T-helper 17 cell (primary cell): Measurements from ENCODE around the gene CDKN2B-AS1. TPM values are rescaled to one million over a fixed set of nuclear protein-coding genes. Genes with fewer than 3 reads are reported as not detected.
"Not testable (repeated sequence)": the region's sequence is repeated elsewhere in the genome, so short reads cannot be mapped to it uniquely, and the experiment has no call there.

Experiments
- ATAC-seq: fragments of 150-1000 bp; cut with Tn5 transposase; 2 replicates; pipeline ENCODE4 v1.10.0; 2021; ENCODE audit warnings: mild to moderate bottlenecking, moderate library complexity
- DNase-seq, 3 donors: peaks; one replicate each; pipeline versions ENCODE4 v3.0.0 to v3.0.0-alpha.2; 2020 to 2021
- H3K9me3 ChIP-seq: one replicate; pipeline ENCODE4 v1.7.0; 2013; ENCODE audit warnings: low read length, mild to moderate bottlenecking; ENCODE audit not compliant: control insufficient read depth, poor library complexity, severe bottlenecking
- H3K27ac Mint-ChIP-seq: one replicate; pipeline ENCODE4 v1.8.0; 2022; ENCODE audit warnings: mild to moderate bottlenecking, moderate library complexity, mixed read lengths
- H3K27me3 Mint-ChIP-seq: one replicate; pipeline ENCODE4 v1.8.0; 2022; ENCODE audit warnings: mixed read lengths
- H3K36me3 Mint-ChIP-seq: one replicate; pipeline ENCODE4 v1.8.0; 2022; ENCODE audit warnings: low read depth, mixed read lengths
- H3K4me1 Mint-ChIP-seq: one replicate; pipeline ENCODE4 v1.8.0; 2022; ENCODE audit warnings: mild to moderate bottlenecking, mixed read lengths
- H3K4me3 Mint-ChIP-seq: one replicate; pipeline ENCODE4 v1.8.0; 2022; ENCODE audit warnings: mild to moderate bottlenecking, moderate library complexity, mixed read lengths
- total RNA-seq, 4 donors: library from RNA in 2 of 4; stranded (reverse) in 2 of 4; gene quantifications; one replicate each; pipeline ENCODE4 v1.2.3 and lab custom pipeline; 2022 to 2026

The CDKN2B-AS1 gene
- 1 to 10 TPM; 1.6 to 1.7 TPM for total RNA-seq
- 1.0 to 1.4 reads per million in 2 donors for total RNA-seq (lab: John Stamatoyannopoulos, UW)

- H3K4me3 Mint-ChIP-seq, result peak within 1 kb of the TSS; percentile 97
- peaks cover 5% of the 10 kb centered on the region for H3K36me3 Mint-ChIP-seq
- peak; percentile 52 for ATAC-seq
- H3K27ac Mint-ChIP-seq, result peak within 1 kb of the TSS; percentile 94
- DNase-seq, result peak in 2 of 3 donors; percentile 42 to 43
- peaks cover 7% of the 10 kb centered on the region for H3K27me3 Mint-ChIP-seq
- H3K4me1 Mint-ChIP-seq, result peaks cover 17% of the 10 kb centered on the region
- H3K9me3 ChIP-seq, result no peaks in the 10 kb centered on the region
These were observed at the start of gene CDKN2B-AS1 for GRCh38 chr9:21994556-21995005. Gene CDKN2B-AS1, plus strand, starts transcription at chr9:21994791.

- ATAC-seq (no peak), DNase-seq (no peak)
- no peak overlapping the region for H3K27ac Mint-ChIP-seq
- no peaks in the 10 kb centered on the region for H3K9me3 ChIP-seq
- peaks cover 15% of the 10 kb centered on the region for H3K27me3 Mint-ChIP-seq
- no peaks in the 10 kb centered on the region for H3K36me3 Mint-ChIP-seq
- H3K4me1 Mint-ChIP-seq, result no peaks in the 10 kb centered on the region
- H3K4me3 Mint-ChIP-seq, result no peak overlapping the region
These were observed 49.0 kb upstream of the CDKN2B-AS1 start for GRCh38 chr9:21945606-21946005.

GRCh38 chr9:21958833-21959232 lies 35.8 kb upstream of the CDKN2B-AS1 start:
- H3K4me1 Mint-ChIP-seq, result no peaks in the 10 kb centered on the region
- DNase-seq, result no peak
- H3K27ac Mint-ChIP-seq, result no peak overlapping the region
- ATAC-seq, result no peak
- H3K9me3 ChIP-seq, result peaks cover 5% of the 10 kb centered on the region
- H3K4me3 Mint-ChIP-seq, result no peak overlapping the region
- peaks cover 45% of the 10 kb centered on the region for H3K27me3 Mint-ChIP-seq
- H3K36me3 Mint-ChIP-seq, result no peaks in the 10 kb centered on the region

GRCh38 chr9:21959268-21959667 lies 35.3 kb upstream of the CDKN2B-AS1 start:
- H3K27ac Mint-ChIP-seq, DNase-seq, H3K4me3 Mint-ChIP-seq, H3K4me1 Mint-ChIP-seq, H3K9me3 ChIP-seq, H3K36me3 Mint-ChIP-seq, ATAC-seq: not testable (repeated sequence)
- peaks cover 50% of the 10 kb centered on the region for H3K27me3 Mint-ChIP-seq

GRCh38 chr9:21961569-21961968 lies 33.0 kb upstream of the CDKN2B-AS1 start:
- DNase-seq (no peak), ATAC-seq (no peak)
- H3K9me3 ChIP-seq, result peaks cover 10% of the 10 kb centered on the region
- H3K36me3 Mint-ChIP-seq, result peaks cover 3% of the 10 kb centered on the region
- H3K4me1 Mint-ChIP-seq, result peaks cover 10% of the 10 kb centered on the region
- H3K27me3 Mint-ChIP-seq, result peaks cover 66% of the 10 kb centered on the region
- no peak overlapping the region for H3K27ac Mint-ChIP-seq
- H3K4me3 Mint-ChIP-seq, result no peak overlapping the region

GRCh38 chr9:21964925-21965385 lies 29.6 kb upstream of the CDKN2B-AS1 start:
- Mint-ChIP-seq H3K27ac (peak overlapping the region; percentile 72), H3K27me3 (peaks cover 87% of the 10 kb centered on the region), H3K4me1 (peaks cover 15% of the 10 kb centered on the region), H3K36me3 (peaks cover 9% of the 10 kb centered on the region), H3K4me3 (peak overlapping the region; percentile 71)
- ATAC-seq (peak; percentile 88), DNase-seq (peak; percentile 41 to 59 (median 54))
- peaks cover 38% of the 10 kb centered on the region for H3K9me3 ChIP-seq

- Mint-ChIP-seq H3K27ac (peak overlapping the region; percentile 72), H3K27me3 (peaks cover 87% of the 10 kb centered on the region), H3K4me3 (peak overlapping the region; percentile 71), H3K4me1 (peaks cover 15% of the 10 kb centered on the region), H3K36me3 (peaks cover 9% of the 10 kb centered on the region)
- H3K9me3 ChIP-seq, result peaks cover 40% of the 10 kb centered on the region
- ATAC-seq, result peak; percentile 61
- no peak for DNase-seq
These were observed 29.1 kb upstream of the CDKN2B-AS1 start for GRCh38 chr9:21965401-21965951.

GRCh38 chr9:21966140-21966851 lies 28.3 kb upstream of the CDKN2B-AS1 start:
- Mint-ChIP-seq H3K27me3 (peaks cover 87% of the 10 kb centered on the region), H3K27ac (peak overlapping the region; percentile 79), H3K4me3 (peak overlapping the region; percentile 71), H3K4me1 (peaks cover 18% of the 10 kb centered on the region), H3K36me3 (peaks cover 11% of the 10 kb centered on the region)
- no peak for ATAC-seq
- H3K9me3 ChIP-seq, result peaks cover 43% of the 10 kb centered on the region
- no peak for DNase-seq

GRCh38 chr9:21967169-21967568 lies 27.4 kb upstream of the CDKN2B-AS1 start:
- peaks cover 87% of the 10 kb centered on the region for H3K27me3 Mint-ChIP-seq
- H3K9me3 ChIP-seq, result peaks cover 43% of the 10 kb centered on the region
- ATAC-seq, result no peak
- H3K27ac Mint-ChIP-seq, result peak overlapping the region; percentile 79
- peaks cover 20% of the 10 kb centered on the region for H3K4me1 Mint-ChIP-seq
- no peak overlapping the region for H3K4me3 Mint-ChIP-seq
- H3K36me3 Mint-ChIP-seq, result peaks cover 11% of the 10 kb centered on the region
- DNase-seq, result no peak

- ATAC-seq (no peak), DNase-seq (no peak)
- H3K4me3 Mint-ChIP-seq, result no peak overlapping the region
- H3K27ac Mint-ChIP-seq, result peak overlapping the region; percentile 79
- peaks cover 20% of the 10 kb centered on the region for H3K4me1 Mint-ChIP-seq
- peaks cover 46% of the 10 kb centered on the region for H3K9me3 ChIP-seq
- H3K36me3 Mint-ChIP-seq, result peaks cover 11% of the 10 kb centered on the region
- H3K27me3 Mint-ChIP-seq, result peaks cover 87% of the 10 kb centered on the region
These were observed 26.9 kb upstream of the CDKN2B-AS1 start for GRCh38 chr9:21967702-21968101.

GRCh38 chr9:21968331-21969010 lies 26.1 kb upstream of the CDKN2B-AS1 start:
- H3K4me1 Mint-ChIP-seq, result peaks cover 20% of the 10 kb centered on the region
- peak overlapping the region; percentile 46 for H3K4me3 Mint-ChIP-seq
- peaks cover 41% of the 10 kb centered on the region for H3K9me3 ChIP-seq
- H3K27ac Mint-ChIP-seq, result peak overlapping the region; percentile 79
- ATAC-seq, result no peak
- peaks cover 11% of the 10 kb centered on the region for H3K36me3 Mint-ChIP-seq
- no peak for DNase-seq
- peaks cover 83% of the 10 kb centered on the region for H3K27me3 Mint-ChIP-seq

- Mint-ChIP-seq H3K27ac (peak overlapping the region; percentile 79), H3K27me3 (peaks cover 83% of the 10 kb centered on the region)
- peaks cover 44% of the 10 kb centered on the region for H3K9me3 ChIP-seq
These were observed 25.3 kb upstream of the CDKN2B-AS1 start for GRCh38 chr9:21969011-21969940.

More at GRCh38 chr9:21969011-21969940, 25.3 kb upstream of the CDKN2B-AS1 start:
- DNase-seq (no peak), ATAC-seq (no peak)
- Mint-ChIP-seq H3K36me3 (peaks cover 11% of the 10 kb centered on the region), H3K4me3 (peak overlapping the region; percentile 46), H3K4me1 (peaks cover 23% of the 10 kb centered on the region)
